ENCODE measurements around the gene BANF2.

Gene BANF2

GRCh38 chr20:17733767-17734304 is 34.1 kb downstream of the BANF2 start:
- TF ChIP-seq, protein P1, sequence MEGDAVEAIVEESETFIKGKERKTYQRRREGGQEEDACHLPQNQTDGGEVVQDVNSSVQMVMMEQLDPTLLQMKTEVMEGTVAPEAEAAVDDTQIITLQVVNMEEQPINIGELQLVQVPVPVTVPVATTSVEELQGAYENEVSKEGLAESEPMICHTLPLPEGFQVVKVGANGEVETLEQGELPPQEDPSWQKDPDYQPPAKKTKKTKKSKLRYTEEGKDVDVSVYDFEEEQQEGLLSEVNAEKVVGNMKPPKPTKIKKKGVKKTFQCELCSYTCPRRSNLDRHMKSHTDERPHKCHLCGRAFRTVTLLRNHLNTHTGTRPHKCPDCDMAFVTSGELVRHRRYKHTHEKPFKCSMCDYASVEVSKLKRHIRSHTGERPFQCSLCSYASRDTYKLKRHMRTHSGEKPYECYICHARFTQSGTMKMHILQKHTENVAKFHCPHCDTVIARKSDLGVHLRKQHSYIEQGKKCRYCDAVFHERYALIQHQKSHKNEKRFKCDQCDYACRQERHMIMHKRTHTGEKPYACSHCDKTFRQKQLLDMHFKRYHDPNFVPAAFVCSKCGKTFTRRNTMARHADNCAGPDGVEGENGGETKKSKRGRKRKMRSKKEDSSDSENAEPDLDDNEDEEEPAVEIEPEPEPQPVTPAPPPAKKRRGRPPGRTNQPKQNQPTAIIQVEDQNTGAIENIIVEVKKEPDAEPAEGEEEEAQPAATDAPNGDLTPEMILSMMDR (IDR thresholded peaks at IDR 0.05; ENCODE audit: low read depth, low read length): no peak
- Histone ChIP-seq H3K4me3 (ENCODE audit: low read depth, low read length) (no peak overlapping the region), H3K36me3 (no peaks in the 10 kb centered on the region), H3K9me3 (no peaks in the 10 kb centered on the region; the same call in 1 of the 2 replicates), H3K27me3 (peaks cover 9% of the 10 kb centered on the region), H3K4me1 (no peaks in the 10 kb centered on the region)
- DNase-seq: no peak

GRCh38 chr20:17734374-17734773 is 34.6 kb downstream of the BANF2 start:
- peaks cover 3% of the 10 kb centered on the region for H3K27me3 ChIP-seq

GRCh38 chr20:17735206-17735804 is 35.5 kb downstream of the BANF2 start:
- TF ChIP-seq, protein P1 (IDR thresholded peaks at IDR 0.05; ENCODE audit: low read depth, low read length): no peak
- Histone ChIP-seq H3K4me3 (ENCODE audit: low read depth, low read length) (no peak overlapping the region), H3K9me3 (no peaks in the 10 kb centered on the region; the same call in 1 of the 2 replicates), H3K27me3 (no peaks in the 10 kb centered on the region; the same call in 1 of the 2 replicates), H3K36me3 (no peaks in the 10 kb centered on the region), H3K4me1 (no peaks in the 10 kb centered on the region)
- DNase-seq: no peak

More at GRCh38 chr20:17734374-17734773, 34.6 kb downstream of the BANF2 start:
- no peaks in the 10 kb centered on the region for H3K36me3 ChIP-seq
- H3K4me1 ChIP-seq: no peaks in the 10 kb centered on the region
- TF ChIP-seq, protein P1 (IDR thresholded peaks at IDR 0.05; ENCODE audit: low read depth, low read length): no peak
- no peak for DNase-seq
- no peak overlapping the region for H3K4me3 ChIP-seq (ENCODE audit: low read depth, low read length)
- no peaks in the 10 kb centered on the region; the same call in 1 of the 2 replicates for H3K9me3 ChIP-seq

GRCh38 chr20:17735959-17736621 is 36.3 kb downstream of the BANF2 start:
- H3K27me3 ChIP-seq: no peaks in the 10 kb centered on the region
- no peak for DNase-seq
- H3K4me1 ChIP-seq: no peaks in the 10 kb centered on the region
- no peak overlapping the region for H3K4me3 ChIP-seq (ENCODE audit: low read depth, low read length)
- H3K9me3 ChIP-seq: no peaks in the 10 kb centered on the region; the same call in 1 of the 2 replicates
- H3K36me3 ChIP-seq: no peaks in the 10 kb centered on the region
- TF ChIP-seq, protein P1 (IDR thresholded peaks at IDR 0.05; ENCODE audit: low read depth, low read length): no peak

DNA sequence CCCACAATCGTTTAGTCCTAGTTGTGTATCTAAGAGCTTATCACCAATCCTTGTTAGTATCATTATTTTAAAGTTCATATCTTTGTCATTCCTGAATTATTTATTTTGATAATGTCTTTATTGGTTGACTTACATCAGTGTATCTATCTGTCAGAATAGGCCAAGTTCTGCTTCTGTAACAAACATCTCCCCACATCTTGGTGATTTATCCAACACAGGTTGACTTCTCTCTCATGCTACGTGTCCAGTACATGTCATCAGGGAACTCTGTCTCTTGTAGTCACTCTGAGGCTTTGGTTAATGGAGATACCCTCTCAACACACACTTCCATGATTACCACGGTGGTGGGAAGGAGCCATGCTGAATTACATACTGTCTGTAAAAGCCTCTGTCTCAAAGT is 38.4 kb downstream of the BANF2 start:
- no peak for DNase-seq
- Histone ChIP-seq H3K4me1 (no peaks in the 10 kb centered on the region), H3K9me3 (no peaks in the 10 kb centered on the region; the same call in 1 of the 2 replicates), H3K27me3 (no peaks in the 10 kb centered on the region), H3K36me3 (no peaks in the 10 kb centered on the region), H3K4me3 (ENCODE audit: low read depth, low read length) (no peak overlapping the region)
- TF ChIP-seq, protein P1 (IDR thresholded peaks at IDR 0.05; ENCODE audit: low read depth, low read length): no peak

- Histone ChIP-seq H3K4me1 (no peaks in the 10 kb centered on the region), H3K27me3 (no peaks in the 10 kb centered on the region), H3K4me3 (ENCODE audit: low read depth, low read length) (no peak overlapping the region), H3K9me3 (no peaks in the 10 kb centered on the region; the same call in 1 of the 2 replicates), H3K36me3 (no peaks in the 10 kb centered on the region)
- TF ChIP-seq, protein P1 (IDR thresholded peaks at IDR 0.05; ENCODE audit: low read depth, low read length): no peak
- no peak for DNase-seq
Measured at GRCh38 chr20:17741220-17741619, 41.5 kb downstream of the BANF2 start.

All from BE2C (cell line).